Measurements from ENCODE around the gene ASCL1. TPM values are rescaled to one million over a fixed set of nuclear protein-coding genes. Genes with fewer than 3 reads are reported as not detected.

Gene ASCL1
- total and polyA plus RNA-seq, 2 of the 13 experiments (the other 11 are each of a cell fraction or from before 2014, with no cell fraction given), result not detected

DNA sequence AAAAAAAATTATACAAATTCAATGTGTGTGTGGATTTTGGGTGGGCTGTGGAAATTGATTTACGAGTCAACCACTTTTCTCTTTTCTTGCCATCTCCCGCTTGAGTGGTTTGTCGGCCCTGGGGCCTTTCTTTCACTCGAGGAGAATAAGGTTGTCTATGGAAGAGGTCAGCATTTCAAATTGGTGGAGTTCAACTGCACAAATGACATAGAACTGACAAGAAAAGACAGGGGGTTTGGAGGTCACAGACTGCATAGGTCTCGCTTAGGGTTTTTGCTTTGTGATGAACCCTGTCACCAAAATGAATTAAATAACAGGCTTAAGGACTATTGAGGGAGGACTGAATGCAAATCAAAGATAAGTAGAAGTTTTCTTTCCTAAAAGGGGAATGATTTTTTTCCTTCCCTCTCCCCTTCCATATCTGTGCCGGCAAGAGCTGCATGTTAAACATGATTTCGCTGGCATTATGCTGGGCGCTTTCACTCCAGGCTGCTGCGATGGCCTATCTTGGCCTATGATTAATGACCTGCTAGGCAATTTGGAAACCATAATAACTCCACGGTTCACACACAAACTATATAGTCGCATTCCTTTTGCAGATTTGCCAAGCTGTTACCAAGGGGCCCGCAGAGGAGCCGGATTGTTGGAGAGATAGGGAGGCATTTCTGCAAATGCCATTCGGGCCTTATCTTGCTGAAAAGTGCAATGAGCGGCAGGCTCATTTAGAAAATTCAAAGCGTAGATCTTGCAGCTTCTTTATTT is 20.7 kb downstream of the ASCL1 start:
- H3K36me3 ChIP-seq (replicated peaks in 1 of 2; ENCODE audit: control insufficient read depth in 1 of 2, insufficient read depth in 2 of 2, low read length in 2 of 2), result no peaks in the 10 kb centered on the region
- in situ Hi-C loops (cut with HindIII; ENCODE audit: extremely low pct_ligation_motif_present, low pct_unique_long_range_greater_than_20kb) (no loop called here), intact Hi-C loops (cut with micrococcal nuclease; ENCODE audit: unreplicated experiment) (no loop called here)
- no peaks in the 10 kb centered on the region for H3K9me3 ChIP-seq (ENCODE audit: low read length)
- FAIRE-seq (no peak), ATAC-seq (no peak), DNase-seq (ENCODE audit: low spot score) (no peak)
- H3K9ac ChIP-seq (ENCODE audit: insufficient read depth, low read depth, low read length), result no peak overlapping the region
- POLR2A ChIA-PET, result no interaction called here
- no peak overlapping the region for H3K27ac ChIP-seq (ENCODE audit: extremely low read length, insufficient read depth, low read length)
- H3K4me3 ChIP-seq (replicated peaks in 1 of 3; ENCODE audit: insufficient read depth in 1 of 3, low read depth in 2 of 3, low read length in 3 of 3), result no peak overlapping the region
- H2AFZ ChIP-seq (ENCODE audit: low read length), result no peak overlapping the region
- TF ChIP-seq ELF4 (CRISPR knock-in tag; IDR thresholded peaks at IDR 0.05; ENCODE audit: borderline replicate concordance) (no peak), RFX3 (CRISPR knock-in tag; IDR thresholded peaks at IDR 0.05) (no peak), ZBTB3 (CRISPR knock-in tag; IDR thresholded peaks at IDR 0.05; ENCODE audit: borderline replicate concordance, low read depth) (no peak), HINFP (CRISPR knock-in tag; IDR thresholded peaks at IDR 0.05; ENCODE audit: low read depth) (no peak)
- TF ChIP-seq, protein P1, sequence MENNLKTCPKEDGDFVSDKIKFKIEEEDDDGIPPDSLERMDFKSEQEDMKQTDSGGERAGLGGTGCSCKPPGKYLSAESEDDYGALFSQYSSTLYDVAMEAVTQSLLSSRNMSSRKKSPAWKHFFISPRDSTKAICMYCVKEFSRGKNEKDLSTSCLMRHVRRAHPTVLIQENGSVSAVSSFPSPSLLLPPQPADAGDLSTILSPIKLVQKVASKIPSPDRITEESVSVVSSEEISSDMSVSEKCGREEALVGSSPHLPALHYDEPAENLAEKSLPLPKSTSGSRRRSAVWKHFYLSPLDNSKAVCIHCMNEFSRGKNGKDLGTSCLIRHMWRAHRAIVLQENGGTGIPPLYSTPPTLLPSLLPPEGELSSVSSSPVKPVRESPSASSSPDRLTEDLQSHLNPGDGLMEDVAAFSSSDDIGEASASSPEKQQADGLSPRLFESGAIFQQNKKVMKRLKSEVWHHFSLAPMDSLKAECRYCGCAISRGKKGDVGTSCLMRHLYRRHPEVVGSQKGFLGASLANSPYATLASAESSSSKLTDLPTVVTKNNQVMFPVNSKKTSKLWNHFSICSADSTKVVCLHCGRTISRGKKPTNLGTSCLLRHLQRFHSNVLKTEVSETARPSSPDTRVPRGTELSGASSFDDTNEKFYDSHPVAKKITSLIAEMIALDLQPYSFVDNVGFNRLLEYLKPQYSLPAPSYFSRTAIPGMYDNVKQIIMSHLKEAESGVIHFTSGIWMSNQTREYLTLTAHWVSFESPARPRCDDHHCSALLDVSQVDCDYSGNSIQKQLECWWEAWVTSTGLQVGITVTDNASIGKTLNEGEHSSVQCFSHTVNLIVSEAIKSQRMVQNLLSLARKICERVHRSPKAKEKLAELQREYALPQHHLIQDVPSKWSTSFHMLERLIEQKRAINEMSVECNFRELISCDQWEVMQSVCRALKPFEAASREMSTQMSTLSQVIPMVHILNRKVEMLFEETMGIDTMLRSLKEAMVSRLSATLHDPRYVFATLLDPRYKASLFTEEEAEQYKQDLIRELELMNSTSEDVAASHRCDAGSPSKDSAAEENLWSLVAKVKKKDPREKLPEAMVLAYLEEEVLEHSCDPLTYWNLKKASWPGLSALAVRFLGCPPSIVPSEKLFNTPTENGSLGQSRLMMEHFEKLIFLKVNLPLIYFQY (CRISPR knock-in tag; IDR thresholded peaks at IDR 0.05; ENCODE audit: borderline replicate concordance), result no peak
- peaks cover 0 to 4% of the 10 kb centered on the region in 2 experiments; a peak in 1 of 5 replicates for H3K27me3 ChIP-seq (ENCODE audit: control insufficient read depth in 1 of 2, insufficient read depth in 2 of 2, low read length in 2 of 2)
- no TSS peak for BruUV-seq (replicated peaks)
- no peaks in the 10 kb centered on the region for H3K79me2 ChIP-seq (ENCODE audit: insufficient read depth, low read length)
- CTCF ChIA-PET (ENCODE audit: low intra/inter-chr PET ratio, low total read pairs), result no interaction called here
- WGBS (ENCODE audit: low lambda C conversion rate), result 38% methylated on average over 16 of the region's 16 CpGs
- H3K4me2 ChIP-seq (ENCODE audit: low read depth, low read length), result no peak overlapping the region
- H3K4me1 ChIP-seq (ENCODE audit: insufficient read depth, low read length), result no peaks in the 10 kb centered on the region
- H4K20me1 ChIP-seq (ENCODE audit: insufficient read depth, low read length), result no peaks in the 10 kb centered on the region

Data from HepG2 (cell line).